Stomach smooth muscle (tissue), 2 donors: ENCODE measurements around the gene SNRPD3.

ENCODE experiments used
- H3K27ac ChIP-seq: one replicate; pipeline ENCODE4 v1.7.0; 2013; ENCODE audit warnings: mild to moderate bottlenecking, low read length, inconsistent platforms
- H3K27me3 ChIP-seq, 2 donors: one replicate each; pipeline ENCODE4 v1.7.0; 2013; ENCODE audit warnings: low read length in 2 of 2; ENCODE audit not compliant: insufficient read depth in 2 of 2, control insufficient read depth in 1 of 2
- H3K36me3 ChIP-seq, 2 donors: one replicate each; pipeline ENCODE4 v1.7.0; 2013; ENCODE audit warnings: low read length in 2 of 2; ENCODE audit not compliant: control insufficient read depth in 2 of 2, insufficient read depth in 2 of 2
- H3K4me1 ChIP-seq: one replicate; pipeline ENCODE4 v1.7.0; 2013; ENCODE audit warnings: low read length; ENCODE audit not compliant: control insufficient read depth, insufficient read depth
- H3K4me3 ChIP-seq, 2 donors: one replicate each; pipeline ENCODE4 v1.7.0; 2013; ENCODE audit warnings: low read length in 2 of 2
- H3K9ac ChIP-seq, 2 donors: one replicate each; pipeline ENCODE4 v1.7.0; 2013; ENCODE audit warnings: low read length in 2 of 2, mild to moderate bottlenecking in 1 of 2
- H3K9me3 ChIP-seq, 2 donors: one replicate each; pipeline ENCODE4 v1.7.0; 2013; ENCODE audit warnings: low read length in 2 of 2; ENCODE audit not compliant: control insufficient read depth in 2 of 2
- donor health status: healthy.
- donor health status: Pancreatic carcinoma.

SNRPD3 gene

GRCh38 chr22:24585461-24585860, 29.7 kb downstream of the SNRPD3 start:
- Histone ChIP-seq H3K27me3 (no peaks in the 10 kb centered on the region), H3K9ac (no peak overlapping the region), H3K9me3 (no peaks in the 10 kb centered on the region), H3K27ac (peak overlapping the region; percentile 88), H3K4me1 (peaks cover 27% of the 10 kb centered on the region), H3K4me3 (no peak overlapping the region), H3K36me3 (peaks cover 4 to 27% of the 10 kb centered on the region in 2 donors)

DNA sequence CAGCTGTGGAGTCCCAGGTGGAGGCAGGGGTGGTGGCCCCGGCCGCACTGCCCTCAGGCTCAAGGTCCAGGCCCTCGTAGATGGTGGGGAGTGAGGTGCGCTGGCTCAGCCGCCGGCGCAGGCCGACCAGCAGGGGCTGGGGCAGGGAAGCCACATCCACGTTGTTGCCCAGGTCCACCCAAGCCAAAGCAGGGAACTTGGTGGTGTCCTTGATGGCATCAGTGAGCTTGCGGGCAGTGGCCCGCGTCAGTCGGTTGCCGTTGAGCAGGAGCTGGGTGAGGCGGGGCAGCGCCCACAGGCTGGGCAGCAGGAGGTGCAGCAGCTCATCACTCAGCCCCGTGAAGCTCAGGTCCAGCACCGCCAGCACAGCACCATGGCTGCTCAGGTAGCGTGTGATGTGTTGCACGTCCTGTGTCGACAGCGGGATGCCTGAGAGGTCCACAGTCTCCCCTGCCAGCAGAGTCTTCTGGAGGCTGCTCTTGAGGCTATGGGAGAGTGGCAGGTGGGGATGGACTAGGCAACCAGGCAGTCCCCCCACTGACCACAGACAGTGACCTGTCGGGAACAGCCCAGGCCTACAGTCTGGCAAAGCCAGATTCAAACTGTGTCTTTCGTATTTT, 30.2 kb downstream of the SNRPD3 start:
- no peak overlapping the region for H3K4me3 ChIP-seq
- H3K4me1 ChIP-seq = peaks cover 27% of the 10 kb centered on the region
- no peak overlapping the region for H3K9ac ChIP-seq
- H3K36me3 ChIP-seq = peaks cover 4 to 27% of the 10 kb centered on the region in 2 donors
- H3K27me3 ChIP-seq = no peaks in the 10 kb centered on the region
- no peaks in the 10 kb centered on the region for H3K9me3 ChIP-seq
- H3K27ac ChIP-seq = peak overlapping the region; percentile 88

GRCh38 chr22:24587251-24587650, 31.5 kb downstream of the SNRPD3 start:
- Histone ChIP-seq H3K36me3 (peaks cover 4 to 27% of the 10 kb centered on the region in 2 donors), H3K27me3 (no peaks in the 10 kb centered on the region), H3K9me3 (no peaks in the 10 kb centered on the region), H3K4me1 (peaks cover 32% of the 10 kb centered on the region), H3K4me3 (no peak overlapping the region), H3K27ac (no peak overlapping the region), H3K9ac (no peak overlapping the region)

- Histone ChIP-seq H3K27me3 (no peaks in the 10 kb centered on the region), H3K36me3 (peaks cover 4 to 27% of the 10 kb centered on the region in 2 donors), H3K27ac (no peak overlapping the region), H3K4me1 (peaks cover 32% of the 10 kb centered on the region), H3K4me3 (no peak overlapping the region), H3K9ac (no peak overlapping the region), H3K9me3 (no peaks in the 10 kb centered on the region)
These were observed 32.1 kb downstream of the SNRPD3 start for GRCh38 chr22:24587948-24588347.

DNA sequence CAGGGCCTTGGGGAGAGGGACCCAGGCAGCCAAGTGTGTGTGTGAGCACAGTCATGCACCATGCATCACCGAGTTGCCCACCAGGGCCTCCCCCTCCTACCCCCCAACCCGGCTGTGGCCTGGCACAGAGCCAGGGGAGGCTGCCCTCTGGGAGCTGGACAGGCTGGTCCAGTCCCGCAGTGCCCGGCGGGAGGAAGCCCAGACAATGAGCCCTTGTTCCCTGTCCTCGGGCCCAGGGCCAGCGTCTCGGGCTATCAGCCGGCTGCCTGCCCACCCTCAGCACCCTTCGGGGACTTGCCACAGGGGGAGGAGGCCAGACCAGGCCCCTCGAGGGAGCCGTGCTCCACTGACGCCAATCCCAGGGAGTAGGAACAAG, 32.6 kb downstream of the SNRPD3 start:
- Histone ChIP-seq H3K36me3 (peaks cover 4 to 27% of the 10 kb centered on the region in 2 donors), H3K9me3 (no peaks in the 10 kb centered on the region), H3K4me3 (no peak overlapping the region), H3K27me3 (no peaks in the 10 kb centered on the region), H3K9ac (no peak overlapping the region), H3K4me1 (peaks cover 32% of the 10 kb centered on the region), H3K27ac (no peak overlapping the region)

DNA sequence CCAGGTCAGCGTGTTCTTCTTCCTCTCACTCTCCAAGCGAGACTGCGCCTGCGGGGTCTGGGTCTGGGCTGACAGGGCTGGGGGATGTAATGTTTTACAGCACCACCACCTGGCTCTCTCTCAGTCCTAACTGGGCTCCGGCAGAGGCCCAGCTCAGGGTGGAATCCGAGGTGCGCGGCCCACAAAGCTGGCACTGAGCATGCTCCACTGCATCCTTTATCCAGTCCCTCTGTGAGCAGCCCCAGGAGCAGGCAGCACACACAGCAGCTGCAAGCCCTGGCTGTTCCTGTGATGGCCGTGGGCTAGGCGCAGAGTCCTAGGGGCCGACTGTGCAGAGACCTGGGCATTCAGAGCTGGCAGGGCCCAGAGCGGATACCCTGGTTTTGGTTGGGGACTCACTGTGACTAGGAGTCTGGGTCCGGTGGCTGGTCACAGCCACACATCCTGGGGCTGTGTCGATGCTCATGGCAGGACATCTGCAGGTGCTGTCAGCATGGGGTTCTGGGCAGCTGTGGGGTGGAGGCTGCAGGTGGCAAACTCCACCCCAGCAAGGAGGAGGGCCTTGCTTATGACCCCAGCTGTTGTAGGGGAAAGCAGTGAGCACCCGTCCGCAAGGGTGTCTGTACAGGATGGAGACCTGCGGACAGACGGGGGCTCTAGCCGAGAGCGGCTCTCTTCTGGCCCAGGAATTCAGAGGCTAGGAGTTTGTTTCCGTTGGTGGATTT, 33.1 kb downstream of the SNRPD3 start:
- Histone ChIP-seq H3K9me3 (no peaks in the 10 kb centered on the region), H3K4me1 (peaks cover 26% of the 10 kb centered on the region), H3K9ac (no peak overlapping the region), H3K4me3 (no peak overlapping the region), H3K27ac (no peak overlapping the region), H3K27me3 (no peaks in the 10 kb centered on the region), H3K36me3 (peaks cover 4 to 27% of the 10 kb centered on the region in 2 donors)

DNA sequence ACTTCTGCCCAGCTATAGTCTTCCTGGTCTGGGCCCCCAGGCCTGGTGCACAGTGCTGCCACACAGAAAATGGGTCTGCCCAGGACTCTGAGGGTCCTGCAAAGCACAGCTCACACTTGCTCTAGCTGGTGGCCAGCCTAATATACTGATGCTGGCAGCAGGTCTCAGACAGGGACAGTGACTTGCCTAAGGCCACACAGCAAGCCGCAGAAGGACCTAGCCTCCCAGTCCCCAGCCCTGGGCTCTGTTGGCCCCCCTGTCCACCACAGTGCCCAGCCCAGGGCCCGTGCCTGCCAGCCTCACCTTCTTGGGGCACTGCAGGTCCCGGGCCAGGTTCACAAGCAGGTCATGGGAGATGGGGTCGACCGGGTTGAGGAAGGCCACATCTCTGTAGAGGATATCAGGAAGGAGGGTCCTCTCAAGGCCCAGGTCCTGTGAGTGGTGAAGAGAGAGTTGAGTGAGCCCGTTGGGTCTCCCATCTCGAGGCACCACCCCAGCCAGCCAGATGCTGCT, 33.8 kb downstream of the SNRPD3 start:
- H3K27ac ChIP-seq = no peak overlapping the region

GRCh38 chr22:24590596-24591173, 34.9 kb downstream of the SNRPD3 start:
- no peak overlapping the region for H3K27ac ChIP-seq
- H3K9ac ChIP-seq = no peak overlapping the region
- H3K4me1 ChIP-seq = peaks cover 17% of the 10 kb centered on the region
- H3K9me3 ChIP-seq = no peaks in the 10 kb centered on the region
- no peak overlapping the region for H3K4me3 ChIP-seq
- H3K27me3 ChIP-seq = no peaks in the 10 kb centered on the region
- H3K36me3 ChIP-seq = peaks cover 4 to 25% of the 10 kb centered on the region in 2 donors

More for the DNA sequence above, 33.8 kb downstream of the SNRPD3 start:
- Histone ChIP-seq H3K9ac (no peak overlapping the region), H3K9me3 (no peaks in the 10 kb centered on the region), H3K4me1 (peaks cover 20% of the 10 kb centered on the region), H3K27me3 (no peaks in the 10 kb centered on the region), H3K36me3 (peaks cover 4 to 27% of the 10 kb centered on the region in 2 donors), H3K4me3 (no peak overlapping the region)

DNA sequence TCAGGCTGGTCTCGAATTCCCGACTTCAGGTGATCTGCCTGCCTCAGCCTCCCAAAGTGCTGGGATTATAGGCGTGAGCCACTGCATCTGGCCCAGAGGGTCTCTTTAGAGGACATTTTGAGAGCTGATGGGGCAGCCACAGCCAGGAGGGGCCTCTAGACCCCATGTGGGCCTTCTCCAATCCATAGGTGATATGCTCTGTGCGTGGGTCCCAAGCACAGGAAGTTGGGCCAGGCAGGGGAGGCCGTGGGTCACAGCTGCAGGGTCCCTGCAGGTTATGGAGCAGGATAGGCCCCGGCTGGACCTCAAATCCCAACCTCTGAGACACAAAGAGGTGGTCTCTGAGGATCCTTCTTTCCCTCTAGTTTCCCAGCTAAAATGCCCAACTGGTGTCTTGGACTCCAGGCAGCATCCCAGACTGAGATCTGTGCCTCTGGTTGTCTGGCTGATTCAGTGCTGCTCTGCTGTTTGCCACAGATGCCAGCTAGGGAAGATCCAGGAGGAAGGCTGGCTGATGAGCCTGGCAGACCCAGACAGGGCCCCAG, 35.6 kb downstream of the SNRPD3 start:
- H3K27me3 ChIP-seq = no peaks in the 10 kb centered on the region
- H3K4me3 ChIP-seq = no peak overlapping the region
- no peak overlapping the region for H3K9ac ChIP-seq
- H3K9me3 ChIP-seq = no peaks in the 10 kb centered on the region
- H3K27ac ChIP-seq = no peak overlapping the region
- peaks cover 17% of the 10 kb centered on the region for H3K4me1 ChIP-seq
- H3K36me3 ChIP-seq = peaks cover 4 to 20% of the 10 kb centered on the region in 2 donors

DNA sequence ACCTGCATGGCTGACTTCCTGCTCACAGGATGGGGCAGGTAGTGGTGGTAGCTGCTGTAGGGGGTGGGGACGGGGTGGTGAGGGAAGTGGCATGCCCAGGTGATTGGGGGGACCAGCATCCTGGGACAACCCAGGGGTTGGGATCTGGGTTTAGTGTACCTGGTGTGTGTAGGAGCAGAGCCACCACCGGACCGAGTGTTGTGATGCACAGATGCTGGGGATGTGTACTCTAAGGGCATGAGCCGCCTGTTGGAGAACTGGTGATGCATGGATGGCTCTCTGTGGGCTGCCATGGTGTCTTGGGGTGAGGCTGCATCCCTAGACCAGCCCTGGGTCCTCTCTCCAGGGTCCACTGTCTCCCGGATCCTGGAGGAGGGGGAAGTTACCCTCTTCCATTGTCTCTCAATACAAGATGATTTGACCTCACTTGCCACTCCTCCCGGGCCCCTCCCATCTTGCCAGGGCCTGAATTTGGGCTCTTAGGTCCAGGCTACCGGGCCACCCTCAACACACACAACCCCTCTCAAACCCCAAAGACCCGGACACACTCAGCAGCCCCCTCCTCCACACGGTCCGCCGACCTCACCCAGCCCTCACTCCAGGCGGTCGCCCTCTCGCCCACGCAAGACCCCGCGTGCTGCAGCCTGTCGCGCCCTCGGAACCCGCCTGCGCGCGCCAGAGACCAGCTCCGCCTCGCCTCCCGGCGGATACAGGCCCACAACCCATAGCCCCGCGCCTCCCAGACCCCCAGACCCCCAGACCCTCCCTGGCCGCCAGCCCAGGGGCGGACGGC, 36.5 kb downstream of the SNRPD3 start:
- Histone ChIP-seq H3K9ac (peak overlapping the region; percentile 68 to 75), H3K4me1 (peaks cover 17% of the 10 kb centered on the region), H3K4me3 (peak overlapping the region; percentile 57 to 76), H3K36me3 (peaks cover 4 to 16% of the 10 kb centered on the region in 2 donors), H3K9me3 (no peaks in the 10 kb centered on the region), H3K27me3 (no peaks in the 10 kb centered on the region), H3K27ac (peak overlapping the region; percentile 60)
